HCT116 (cell line): ENCODE results near the gene ARPP21. TPM values are rescaled to one million over a fixed set of nuclear protein-coding genes. Genes with fewer than 3 reads are reported as not detected.

Source experiments
- ATAC-seq: fragments of 200-7000 bp; cut with Tn5 transposase; 2 replicates; pipeline ENCODE4 v1.9.1; 2020; ENCODE audit warnings: mild to moderate bottlenecking, moderate library complexity
- BruUV-seq: library from RNA; stranded (reverse); fragments of 400-500 nt; replicated peaks from 2 replicates; lab custom pipeline; 2021; lab: Mats Ljungman, UMichigan
- CTCF ChIA-PET: fragments of 300-600 bp; sonication (Branson Sonifier 250); formaldehyde crosslinking; loops from one replicate; lab custom pipeline; 2021; ENCODE audit warnings: antibody characterized with exemption; lab: Charles Lee
- POLR2A ChIA-PET: fragments of 300-600, 350-600 bp; sonication (Branson Sonifier 250); formaldehyde crosslinking; loops from one replicate; lab custom pipeline; 2021; ENCODE audit warnings: antibody characterized with exemption; lab: Charles Lee
- RAD21 ChIA-PET, 2 experiments: fragments of 300-600 bp; sonication (Branson Sonifier 250); formaldehyde crosslinking; loops; one replicate each; lab custom pipeline; 2023; ENCODE audit warnings: low total read pairs in 2 of 2; ENCODE audit not compliant: uncharacterized antibody in 2 of 2, unreplicated experiment in 2 of 2, low non-redundant PET in 1 of 2; lab: Charles Lee
- DNase-seq: peaks from one replicate; pipeline ENCODE4 v3.0.0-alpha.2; 2010; ENCODE audit warnings: low read depth, low spot score
- H2AFZ ChIP-seq: fragments of 200-600 bp; shearing (Covaris generic), sonication (generic); 2 replicates; pipeline ENCODE4 v1.6.1; 2017; ENCODE audit warnings: low read depth, mixed run types, mixed read lengths, antibody characterized with exemption, low read length; ENCODE audit not compliant: poor library complexity, severe bottlenecking
- H3K27ac ChIP-seq: 2 replicates; pipeline ENCODE4 v1.5.1; 2012; ENCODE audit warnings: low read depth, low read length
- H3K27me3 ChIP-seq: fragments of 200-600 bp; sonication (generic); 2 replicates; pipeline ENCODE4 v1.6.1; 2016; ENCODE audit warnings: mixed run types, low read length, mixed read lengths; ENCODE audit not compliant: insufficient read depth
- H3K36me3 ChIP-seq, 2 experiments: fragments of 200-500 bp in 1 of 2; fragments of 200-600 bp in 1 of 2; sonication (Bioruptor generic) in 1 of 2; sonication (generic) in 1 of 2; 2 replicates each; pipeline versions ENCODE4 v1.5.1 to v1.6.1; 2014 to 2016; ENCODE audit warnings: low read length in 2 of 2, inconsistent platforms in 1 of 2, mixed read lengths in 1 of 2, mixed run types in 1 of 2; ENCODE audit not compliant: insufficient read depth in 2 of 2, control insufficient read depth in 1 of 2
- H3K4me1 ChIP-seq, 2 experiments: fragments of 200-600 bp in 1 of 2; sonication (generic) in 1 of 2; 2 replicates each; pipeline versions ENCODE4 v1.5.1 to v1.6.1; 2012 to 2017; ENCODE audit warnings: low read length in 2 of 2, inconsistent platforms in 1 of 2, mild to moderate bottlenecking in 1 of 2, mixed read lengths in 1 of 2, mixed run types in 1 of 2, moderate library complexity in 1 of 2; ENCODE audit not compliant: insufficient read depth in 2 of 2, control insufficient read depth in 1 of 2
- H3K4me2 ChIP-seq: fragments of 200-600 bp; sonication (generic); 2 replicates; pipeline ENCODE4 v1.6.1; 2017; ENCODE audit warnings: mixed run types, low read length, mixed read lengths
- H3K4me3 ChIP-seq, 2 experiments: fragments of 200-600 bp in 1 of 2; sonication (generic) in 1 of 2; replicated peaks in 1 of 2; 2 replicates each; pipeline ENCODE4 v1.5.1; 2011 to 2016; ENCODE audit warnings: low read length in 2 of 2, control low read depth in 1 of 2, low read depth in 1 of 2, mild to moderate bottlenecking in 1 of 2, mixed read lengths in 1 of 2, mixed run types in 1 of 2
- H3K79me2 ChIP-seq: fragments of 200-600 bp; sonication (generic); 2 replicates; pipeline ENCODE4 v1.6.1; 2017; ENCODE audit warnings: mild to moderate bottlenecking, mixed run types, low read length, moderate library complexity, mixed read lengths; ENCODE audit not compliant: insufficient read depth
- H3K9ac ChIP-seq: fragments of 200-600 bp; sonication (generic); 2 replicates; pipeline ENCODE4 v1.6.1; 2016; ENCODE audit warnings: low read length, mixed read lengths
- H3K9me2 ChIP-seq: fragments of 200-600 bp; sonication (generic), shearing (Covaris generic); 2 replicates; pipeline ENCODE4 v1.6.1; 2017; ENCODE audit warnings: mixed run types, mild to moderate bottlenecking, moderate library complexity; ENCODE audit not compliant: insufficient read depth
- H3K9me3 ChIP-seq, 2 experiments: fragments of 200-500 bp in 1 of 2; fragments of 200-600 bp in 1 of 2; sonication (Bioruptor generic) in 1 of 2; sonication (generic) in 1 of 2; 2 replicates each; pipeline ENCODE4 v1.6.1; 2014 to 2017; ENCODE audit warnings: low read length in 2 of 2, mixed read lengths in 2 of 2, inconsistent platforms in 1 of 2, low read depth in 1 of 2, mild to moderate bottlenecking in 1 of 2, mixed run types in 1 of 2, moderate library complexity in 1 of 2; ENCODE audit not compliant: control insufficient read depth in 1 of 2, insufficient read depth in 1 of 2
- H4K20me1 ChIP-seq: fragments of 200-600 bp; sonication (generic), shearing (Covaris generic); 2 replicates; pipeline ENCODE4 v1.6.1; 2017; ENCODE audit warnings: mixed run types, mild to moderate bottlenecking, moderate library complexity; ENCODE audit not compliant: insufficient read depth
- ELF1 ChIP-seq: IDR thresholded peaks from 2 replicates; pipeline ENCODE4 v1.6.1; 2012; ENCODE audit warnings: low read depth, borderline replicate concordance
- EZH2 ChIP-seq: fragments of 200-600 bp; sonication (generic); IDR thresholded peaks from 2 replicates; pipeline ENCODE4 v1.6.1; 2017; ENCODE audit warnings: antibody characterized with exemption, mixed run types
- JUND ChIP-seq: IDR thresholded peaks from 2 replicates; pipeline ENCODE4 v1.6.1; 2012
- POLR2A ChIP-seq: IDR thresholded peaks from 2 replicates; pipeline ENCODE4 v1.7.0; 2011; ENCODE audit warnings: borderline replicate concordance; ENCODE audit not compliant: insufficient read depth, insufficient read length; ENCODE audit errors: extremely low read depth
- SIN3A ChIP-seq: IDR thresholded peaks from 2 replicates; pipeline ENCODE4 v1.6.1; 2012; ENCODE audit warnings: low read depth
- SP1 ChIP-seq: IDR thresholded peaks from 2 replicates; pipeline ENCODE4 v1.6.1; 2012; ENCODE audit warnings: low read depth
- SRF ChIP-seq: IDR thresholded peaks from 2 replicates; pipeline ENCODE4 v1.6.1; 2012; ENCODE audit warnings: low read depth
- TCF7L2 ChIP-seq: IDR thresholded peaks from 2 replicates; pipeline ENCODE4 v1.7.0; 2011; ENCODE audit warnings: borderline replicate concordance, inconsistent platforms; ENCODE audit not compliant: insufficient read depth, insufficient read length; ENCODE audit errors: extremely low read depth
- YY1 ChIP-seq: IDR thresholded peaks from 2 replicates; pipeline ENCODE4 v1.6.1; 2011; ENCODE audit warnings: low read length, low read depth, moderate library complexity, mild to moderate bottlenecking; ENCODE audit not compliant: insufficient replicate concordance; ENCODE audit errors: extremely low read depth
- ZNF274 ChIP-seq: fragments of 200-500 bp; sonication (Bioruptor generic); IDR thresholded peaks from 2 replicates; pipeline ENCODE4 v1.6.1; 2014; ENCODE audit warnings: mild to moderate bottlenecking, low read depth, low read length, inconsistent platforms
- intact Hi-C: fragments of 100-400 bp; cut with micrococcal nuclease; formaldehyde crosslinking; loops from 2 replicates; pipeline ENCODE4 v1.10.0; 2022
- total RNA-seq: library from RNA; stranded (reverse); gene quantifications from one replicate; pipeline ENCODE4 v1.2.1, GENCODE V29; 2021; ENCODE audit not compliant: unreplicated experiment
- TF ChIP-seq, protein P1 (sequence below): IDR thresholded peaks from 2 replicates; pipeline ENCODE4 v1.6.1; 2012; ENCODE audit warnings: low read depth
- TF ChIP-seq, protein P2 (sequence below): IDR thresholded peaks from 2 replicates; pipeline ENCODE4 v1.6.1; 2011; ENCODE audit warnings: mild to moderate bottlenecking, low read length, moderate library complexity; ENCODE audit not compliant: insufficient replicate concordance; ENCODE audit errors: extremely low read depth

The ARPP21 gene
- total RNA-seq, 1 experiment from 2014 or later = not detected

DNA sequence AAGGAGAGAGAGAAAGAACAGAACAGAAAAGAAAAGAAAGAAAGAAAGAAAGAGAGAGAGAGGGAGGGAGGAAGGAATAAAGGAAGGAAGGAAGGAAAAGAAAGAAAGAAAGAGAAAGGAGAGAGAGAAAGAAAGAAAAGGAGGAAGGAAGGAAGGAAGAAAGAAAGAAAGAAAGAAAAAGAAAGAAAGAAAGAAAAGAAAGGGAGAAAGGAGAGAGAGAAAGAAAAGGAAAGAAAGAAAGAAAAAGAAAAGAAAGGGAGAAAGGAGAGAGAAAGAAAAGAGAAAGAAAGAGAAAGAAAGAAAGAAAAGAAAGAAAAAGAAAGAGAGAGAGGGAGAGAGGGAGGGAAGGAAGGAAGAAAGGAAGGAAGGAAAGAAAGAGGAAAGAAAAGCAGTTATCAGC, 108.8 kb downstream of the ARPP21 start:
- H3K27ac ChIP-seq = no peak overlapping the region
- POLR2A ChIA-PET = no interaction called here
- no TSS peak for BruUV-seq
- no peak overlapping the region for H3K4me3 ChIP-seq
- intact Hi-C loops = no loop called here
- H3K9ac ChIP-seq = no peak overlapping the region
- CTCF ChIA-PET = no interaction called here
- no peak overlapping the region for H2AFZ ChIP-seq
- H3K9me2 ChIP-seq = no peaks in the 10 kb centered on the region
- no peaks in the 10 kb centered on the region for H3K36me3 ChIP-seq
- H3K4me2 ChIP-seq = no peak overlapping the region
- H3K79me2 ChIP-seq = no peaks in the 10 kb centered on the region
- no peaks in the 10 kb centered on the region for H4K20me1 ChIP-seq
- RAD21 ChIA-PET = no interaction called here
- TF ChIP-seq, protein P1, sequence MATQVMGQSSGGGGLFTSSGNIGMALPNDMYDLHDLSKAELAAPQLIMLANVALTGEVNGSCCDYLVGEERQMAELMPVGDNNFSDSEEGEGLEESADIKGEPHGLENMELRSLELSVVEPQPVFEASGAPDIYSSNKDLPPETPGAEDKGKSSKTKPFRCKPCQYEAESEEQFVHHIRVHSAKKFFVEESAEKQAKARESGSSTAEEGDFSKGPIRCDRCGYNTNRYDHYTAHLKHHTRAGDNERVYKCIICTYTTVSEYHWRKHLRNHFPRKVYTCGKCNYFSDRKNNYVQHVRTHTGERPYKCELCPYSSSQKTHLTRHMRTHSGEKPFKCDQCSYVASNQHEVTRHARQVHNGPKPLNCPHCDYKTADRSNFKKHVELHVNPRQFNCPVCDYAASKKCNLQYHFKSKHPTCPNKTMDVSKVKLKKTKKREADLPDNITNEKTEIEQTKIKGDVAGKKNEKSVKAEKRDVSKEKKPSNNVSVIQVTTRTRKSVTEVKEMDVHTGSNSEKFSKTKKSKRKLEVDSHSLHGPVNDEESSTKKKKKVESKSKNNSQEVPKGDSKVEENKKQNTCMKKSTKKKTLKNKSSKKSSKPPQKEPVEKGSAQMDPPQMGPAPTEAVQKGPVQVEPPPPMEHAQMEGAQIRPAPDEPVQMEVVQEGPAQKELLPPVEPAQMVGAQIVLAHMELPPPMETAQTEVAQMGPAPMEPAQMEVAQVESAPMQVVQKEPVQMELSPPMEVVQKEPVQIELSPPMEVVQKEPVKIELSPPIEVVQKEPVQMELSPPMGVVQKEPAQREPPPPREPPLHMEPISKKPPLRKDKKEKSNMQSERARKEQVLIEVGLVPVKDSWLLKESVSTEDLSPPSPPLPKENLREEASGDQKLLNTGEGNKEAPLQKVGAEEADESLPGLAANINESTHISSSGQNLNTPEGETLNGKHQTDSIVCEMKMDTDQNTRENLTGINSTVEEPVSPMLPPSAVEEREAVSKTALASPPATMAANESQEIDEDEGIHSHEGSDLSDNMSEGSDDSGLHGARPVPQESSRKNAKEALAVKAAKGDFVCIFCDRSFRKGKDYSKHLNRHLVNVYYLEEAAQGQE = no peak
- TF ChIP-seq SRF = no peak
- no peak for TF ChIP-seq SIN3A
- no peak for TF ChIP-seq SP1
- TF ChIP-seq, protein P2, sequence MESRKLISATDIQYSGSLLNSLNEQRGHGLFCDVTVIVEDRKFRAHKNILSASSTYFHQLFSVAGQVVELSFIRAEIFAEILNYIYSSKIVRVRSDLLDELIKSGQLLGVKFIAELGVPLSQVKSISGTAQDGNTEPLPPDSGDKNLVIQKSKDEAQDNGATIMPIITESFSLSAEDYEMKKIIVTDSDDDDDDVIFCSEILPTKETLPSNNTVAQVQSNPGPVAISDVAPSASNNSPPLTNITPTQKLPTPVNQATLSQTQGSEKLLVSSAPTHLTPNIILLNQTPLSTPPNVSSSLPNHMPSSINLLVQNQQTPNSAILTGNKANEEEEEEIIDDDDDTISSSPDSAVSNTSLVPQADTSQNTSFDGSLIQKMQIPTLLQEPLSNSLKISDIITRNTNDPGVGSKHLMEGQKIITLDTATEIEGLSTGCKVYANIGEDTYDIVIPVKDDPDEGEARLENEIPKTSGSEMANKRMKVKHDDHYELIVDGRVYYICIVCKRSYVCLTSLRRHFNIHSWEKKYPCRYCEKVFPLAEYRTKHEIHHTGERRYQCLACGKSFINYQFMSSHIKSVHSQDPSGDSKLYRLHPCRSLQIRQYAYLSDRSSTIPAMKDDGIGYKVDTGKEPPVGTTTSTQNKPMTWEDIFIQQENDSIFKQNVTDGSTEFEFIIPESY = no peak
- TF ChIP-seq TCF7L2 = no peak
- no peak for TF ChIP-seq YY1
- no peak for TF ChIP-seq ZNF274
- no peak for TF ChIP-seq ELF1
- TF ChIP-seq EZH2 = no peak
- no peak for TF ChIP-seq POLR2A
- no peak for TF ChIP-seq JUND
- H3K9me3 ChIP-seq = peaks cover 0 to 12% of the 10 kb centered on the region in 2 experiments; a peak in 2 of 4 replicates
- DNase-seq = no peak
- no peak for ATAC-seq
- H3K4me1 ChIP-seq = no peaks in the 10 kb centered on the region
- H3K27me3 ChIP-seq = no peaks in the 10 kb centered on the region
